Thoracic aorta (tissue), 2 donors: Measurements from ENCODE around the gene GPC6. TPM values are rescaled to one million over a fixed set of nuclear protein-coding genes. Genes with fewer than 3 reads are reported as not detected.

Experiments
- ATAC-seq: fragments of 150-250 bp; one replicate; pipeline ENCODE4 v1.8.0; 2017; ENCODE audit warnings: low read depth; ENCODE audit not compliant: insufficient number of reproducible peaks, low FRiP score
- DNase-seq: peaks from one replicate; pipeline ENCODE4 v3.0.0-alpha.2; 2020; ENCODE audit warnings: low spot score
- H3K27ac ChIP-seq, 2 donors: fragments of 200-600 bp; sonication (generic); 1 replicate in 1 of 2; 2 replicates in 1 of 2; pipeline ENCODE4 v1.5.1; 2016; ENCODE audit warnings: mild to moderate bottlenecking in 2 of 2, moderate library complexity in 2 of 2
- H3K27me3 ChIP-seq: fragments of 200-600 bp; sonication (generic); replicated peaks from 2 replicates; pipeline ENCODE4 v1.6.0; 2016; ENCODE audit warnings: mild to moderate bottlenecking; ENCODE audit not compliant: insufficient read depth
- H3K36me3 ChIP-seq: fragments of 200-600 bp; sonication (generic); one replicate; pipeline ENCODE4 v1.5.1; 2016
- H3K4me1 ChIP-seq, 2 donors: fragments of 200-600 bp; sonication (generic); 1 replicate in 1 of 2; 2 replicates in 1 of 2; pipeline versions ENCODE4 v1.5.1 to v1.6.0; 2016; ENCODE audit warnings: low read depth in 2 of 2, mild to moderate bottlenecking in 1 of 2; ENCODE audit not compliant: control insufficient read depth in 1 of 2
- H3K4me3 ChIP-seq: fragments of 200-600 bp; sonication (generic); 2 replicates; pipeline ENCODE4 v1.5.1; 2016; ENCODE audit warnings: mild to moderate bottlenecking
- H3K9me3 ChIP-seq: fragments of 200-600 bp; sonication (generic); 2 replicates; pipeline ENCODE4 v1.5.1; 2016
- CTCF ChIP-seq: fragments of 200-600 bp; sonication (generic); IDR thresholded peaks from one replicate; pipeline ENCODE4 v1.5.1; 2019; ENCODE audit warnings: antibody characterized with exemption
- total RNA-seq, 2 donors: library from RNA; depleted of rRNA; stranded (reverse); fragments of >200 nt; gene quantifications; one replicate each; pipeline versions ENCODE4 v1.1.0 to v1.2.3, GENCODE V29; 2016

GPC6 gene
- total RNA-seq, 2 donors from 2014 or later: 34.9 to 56.4 TPM

- H3K36me3 ChIP-seq: no peaks in the 10 kb centered on the region
- TF ChIP-seq CTCF: no peak
- H3K27me3 ChIP-seq: no peaks in the 10 kb centered on the region
- no peak overlapping the region for H3K27ac ChIP-seq
- ATAC-seq (no peak), DNase-seq (no peak)
- H3K4me3 ChIP-seq: no peak overlapping the region
- H3K4me1 ChIP-seq: no peaks in the 10 kb centered on the region
- H3K9me3 ChIP-seq: no peaks in the 10 kb centered on the region
Measured at GRCh38 chr13:93577105-93577504, 350.5 kb downstream of the GPC6 start.

- Histone ChIP-seq H3K36me3 (no peaks in the 10 kb centered on the region), H3K9me3 (no peaks in the 10 kb centered on the region), H3K4me3 (no peak overlapping the region), H3K27me3 (no peaks in the 10 kb centered on the region), H3K4me1 (no peaks in the 10 kb centered on the region), H3K27ac (no peak overlapping the region)
- no peak for ATAC-seq
- no peak for TF ChIP-seq CTCF
- no peak for DNase-seq
Measured at GRCh38 chr13:93589788-93590187, 363.2 kb downstream of the GPC6 start.

DNA sequence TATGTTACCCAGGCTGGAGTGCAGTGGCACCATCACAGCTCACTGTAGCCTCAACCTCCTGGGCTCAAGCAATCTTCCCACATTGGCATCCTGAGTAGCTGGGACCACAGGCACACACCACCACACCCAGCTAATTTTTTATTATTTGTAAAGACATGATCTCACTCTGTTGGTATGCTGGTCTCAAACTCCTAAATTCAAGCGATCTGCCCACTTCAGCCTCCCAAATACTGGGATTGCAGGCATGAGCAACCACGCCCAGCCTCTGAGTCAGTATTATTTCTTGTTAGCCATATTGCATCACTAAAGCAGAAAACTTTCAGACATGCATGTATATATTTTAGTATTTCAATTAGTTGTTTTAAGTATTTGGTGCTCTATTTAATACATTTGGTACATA lies 376.4 kb downstream of the GPC6 start:
- Histone ChIP-seq H3K27ac (no peak overlapping the region), H3K4me3 (no peak overlapping the region), H3K4me1 (peaks cover 3 to 10% of the 10 kb centered on the region in 2 donors), H3K9me3 (no peaks in the 10 kb centered on the region), H3K36me3 (no peaks in the 10 kb centered on the region), H3K27me3 (no peaks in the 10 kb centered on the region)
- no peak for TF ChIP-seq CTCF
- ATAC-seq (no peak), DNase-seq (peak; percentile 5)

- DNase-seq (no peak), ATAC-seq (no peak)
- Histone ChIP-seq H3K4me1 (no peaks in the 10 kb centered on the region), H3K27me3 (no peaks in the 10 kb centered on the region), H3K4me3 (no peak overlapping the region), H3K36me3 (no peaks in the 10 kb centered on the region), H3K27ac (no peak overlapping the region), H3K9me3 (no peaks in the 10 kb centered on the region)
- no peak for TF ChIP-seq CTCF
Measured at GRCh38 chr13:93614776-93615175, 388.2 kb downstream of the GPC6 start.

DNA sequence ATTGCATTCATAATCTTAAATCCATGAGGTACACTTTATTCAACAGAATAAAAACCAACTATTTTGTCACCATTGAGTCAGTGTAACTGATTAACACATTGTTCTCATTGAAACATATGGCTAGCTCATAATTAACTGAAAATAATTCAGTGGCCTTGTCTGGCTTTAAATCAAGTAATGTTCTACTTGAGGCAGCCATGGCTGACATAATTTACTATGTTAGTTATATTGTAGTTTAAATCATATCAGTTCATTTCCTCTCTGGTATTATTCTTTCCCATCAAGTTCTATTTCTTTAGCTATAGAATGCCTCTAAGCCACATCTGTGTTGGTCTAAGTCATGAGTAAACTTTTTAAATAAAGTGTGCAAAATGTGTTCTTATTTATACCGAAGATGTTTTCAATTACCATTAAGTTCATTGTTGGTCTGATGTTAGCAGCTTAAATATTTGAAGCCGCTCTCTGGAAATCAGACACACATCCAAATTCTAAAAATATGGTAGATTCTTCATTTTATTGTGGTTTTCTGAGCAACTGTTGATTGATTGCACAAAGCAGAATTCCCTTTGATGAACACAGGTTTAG lies 393.7 kb downstream of the GPC6 start:
- no peak for ATAC-seq
- H3K4me1 ChIP-seq: peaks cover 0 to 3% of the 10 kb centered on the region in 2 donors
- no peak overlapping the region for H3K27ac ChIP-seq
- no peak for DNase-seq
- H3K9me3 ChIP-seq: no peaks in the 10 kb centered on the region
- no peaks in the 10 kb centered on the region for H3K36me3 ChIP-seq
- H3K4me3 ChIP-seq: no peak overlapping the region
- no peaks in the 10 kb centered on the region for H3K27me3 ChIP-seq
- no peak for TF ChIP-seq CTCF
